WTC11 (cell line): ENCODE results near the gene SEMG2. TPM values are rescaled to one million over a fixed set of nuclear protein-coding genes. Genes with fewer than 3 reads are reported as not detected.

ENCODE experiments used
- ATAC-seq: fragments of 200-7000 bp; cut with Tn5 transposase; 2 replicates; pipeline ENCODE4 v1.10.0; 2021; ENCODE audit warnings: mild to moderate bottlenecking, moderate library complexity
- Bru-seq: library from RNA; stranded (reverse); fragments of 400-500 nt; gene quantifications from one replicate; lab custom pipeline; 2021; lab: Mats Ljungman, UMichigan
- CTCF ChIA-PET: fragments of 300-600 bp; sonication (Branson Sonifier 250); formaldehyde crosslinking; loops from one replicate; lab custom pipeline; 2021; ENCODE audit warnings: antibody characterized with exemption; lab: Charles Lee
- POLR2A ChIA-PET: fragments of 350-600 bp; sonication (Branson Sonifier 250); formaldehyde crosslinking; loops from one replicate; lab custom pipeline; 2021; ENCODE audit warnings: antibody characterized with exemption; lab: Charles Lee
- DNase-seq: peaks from one replicate; pipeline ENCODE4 v3.0.0; 2021; ENCODE audit warnings: low spot score
- H3K27ac Mint-ChIP-seq: 2 replicates; pipeline ENCODE4 v1.8.0; 2021; ENCODE audit warnings: mixed read lengths
- H3K27me3 Mint-ChIP-seq: 2 replicates; pipeline ENCODE4 v1.8.0; 2021; ENCODE audit warnings: low read depth, mild to moderate bottlenecking, moderate library complexity, mixed read lengths
- H3K36me3 Mint-ChIP-seq: 2 replicates; pipeline ENCODE4 v1.8.0; 2021; ENCODE audit warnings: mixed read lengths
- H3K4me1 Mint-ChIP-seq: 2 replicates; pipeline ENCODE4 v1.8.0; 2022; ENCODE audit warnings: mixed read lengths
- H3K4me3 Mint-ChIP-seq: 2 replicates; pipeline ENCODE4 v1.8.0; 2021; ENCODE audit warnings: mild to moderate bottlenecking, moderate library complexity, mixed read lengths
- H3K9me3 Mint-ChIP-seq: 2 replicates; pipeline ENCODE4 v1.8.0; 2021; ENCODE audit warnings: mixed read lengths
- ARID4B ChIP-seq: sonication (generic); formaldehyde crosslinking; IDR thresholded peaks from 2 replicates; pipeline ENCODE4 v1.8.0; 2023; ENCODE audit warnings: missing genetic modification reagents, mild to moderate bottlenecking, borderline replicate concordance
- ATF1 ChIP-seq: sonication (generic); formaldehyde crosslinking; IDR thresholded peaks from 2 replicates; pipeline ENCODE4 v1.8.1; 2023; ENCODE audit warnings: mild to moderate bottlenecking, moderate library complexity, missing genetic modification reagents
- ATF6 ChIP-seq: sonication (generic); formaldehyde crosslinking; IDR thresholded peaks from 2 replicates; pipeline ENCODE4 v1.8.1; 2023; ENCODE audit warnings: mild to moderate bottlenecking, missing genetic modification reagents
- CDX4 ChIP-seq: fragments of 250-450 bp; sonication (Bioruptor Pico); IDR thresholded peaks from 2 replicates; pipeline ENCODE4 v1.9.0; 2021; ENCODE audit warnings: moderate library complexity, mild to moderate bottlenecking, inconsistent platforms, borderline replicate concordance
- CREB1 ChIP-seq: sonication (generic); formaldehyde crosslinking; IDR thresholded peaks from 2 replicates; pipeline ENCODE4 v1.8.0; 2023; ENCODE audit warnings: mild to moderate bottlenecking, missing genetic modification reagents
- FOXK1 ChIP-seq: sonication (generic); formaldehyde crosslinking; IDR thresholded peaks from 2 replicates; pipeline ENCODE4 v1.8.0; 2022; ENCODE audit warnings: mild to moderate bottlenecking, moderate library complexity, missing genetic modification reagents
- HMGA2 ChIP-seq: fragments of 250-450 bp; sonication (Bioruptor Pico); IDR thresholded peaks from 2 replicates; pipeline ENCODE4 v1.4.0; 2021; ENCODE audit warnings: mild to moderate bottlenecking, moderate library complexity
- JAZF1 ChIP-seq: fragments of 250-450 bp; sonication (Bioruptor Pico); IDR thresholded peaks from 2 replicates; pipeline ENCODE4 v1.9.0; 2021; ENCODE audit warnings: moderate library complexity, mild to moderate bottlenecking, inconsistent platforms
- MAX ChIP-seq: sonication (generic); formaldehyde crosslinking; IDR thresholded peaks from 2 replicates; pipeline ENCODE4 v1.8.0; 2022; ENCODE audit warnings: mild to moderate bottlenecking, missing genetic modification reagents
- MYBL2 ChIP-seq: sonication (generic); formaldehyde crosslinking; IDR thresholded peaks from 2 replicates; pipeline ENCODE4 v1.8.1; 2023; ENCODE audit warnings: mild to moderate bottlenecking, moderate library complexity, missing genetic modification reagents
- NFATC4 ChIP-seq: fragments of 250-450 bp; sonication (Bioruptor Pico); IDR thresholded peaks from 2 replicates; pipeline ENCODE4 v1.9.0; 2021; ENCODE audit warnings: mild to moderate bottlenecking
- NFE2L1 ChIP-seq: sonication (generic); formaldehyde crosslinking; IDR thresholded peaks from 2 replicates; pipeline ENCODE4 v1.8.1; 2023; ENCODE audit warnings: missing genetic modification reagents
- NR1H2 ChIP-seq: sonication (generic); formaldehyde crosslinking; IDR thresholded peaks from 2 replicates; pipeline ENCODE4 v1.9.0; 2021; ENCODE audit warnings: mild to moderate bottlenecking, moderate library complexity, missing genetic modification reagents
- PRDM15 ChIP-seq: sonication (generic); formaldehyde crosslinking; IDR thresholded peaks from 2 replicates; pipeline ENCODE4 v1.8.0; 2022; ENCODE audit warnings: missing genetic modification reagents
- TEAD1 ChIP-seq: sonication (generic); formaldehyde crosslinking; IDR thresholded peaks from 2 replicates; pipeline ENCODE4 v1.8.0; 2022; ENCODE audit warnings: mild to moderate bottlenecking, missing genetic modification reagents
- TP53 ChIP-seq: sonication (generic); formaldehyde crosslinking; IDR thresholded peaks from 2 replicates; pipeline ENCODE4 v1.8.1; 2023; ENCODE audit warnings: mild to moderate bottlenecking, missing genetic modification reagents
- USF1 ChIP-seq: sonication (generic); formaldehyde crosslinking; IDR thresholded peaks from 2 replicates; pipeline ENCODE4 v1.8.0; 2022; ENCODE audit warnings: mild to moderate bottlenecking, missing genetic modification reagents
- ZBTB43 ChIP-seq: sonication (generic); formaldehyde crosslinking; IDR thresholded peaks from 2 replicates; pipeline ENCODE4 v1.8.1; 2023; ENCODE audit warnings: mild to moderate bottlenecking, missing genetic modification reagents
- ZNF121 ChIP-seq: sonication (generic); formaldehyde crosslinking; IDR thresholded peaks from 2 replicates; pipeline ENCODE4 v1.8.0; 2023; ENCODE audit warnings: missing genetic modification reagents
- ZNF263 ChIP-seq: sonication (generic); formaldehyde crosslinking; IDR thresholded peaks from 2 replicates; pipeline ENCODE4 v1.8.1; 2022; ENCODE audit warnings: low read depth, mild to moderate bottlenecking, moderate library complexity, missing genetic modification reagents
- ZNF423 ChIP-seq: fragments of 250-450 bp; sonication (Bioruptor Pico); IDR thresholded peaks from 2 replicates; pipeline ENCODE4 v2.1.2; 2022; ENCODE audit warnings: mild to moderate bottlenecking, moderate library complexity
- ZNF512 ChIP-seq: sonication (generic); formaldehyde crosslinking; IDR thresholded peaks from 2 replicates; pipeline ENCODE4 v1.8.1; 2022; ENCODE audit warnings: missing genetic modification reagents, borderline replicate concordance
- long read RNA-seq, 3 experiments: library from RNA in 1 of 3; library from capped mRNA in 1 of 3; library from polyadenylated mRNA in 1 of 3; unstranded in 2 of 3; stranded (forward) in 1 of 3; transcript quantifications; one replicate each; pipeline ENCODE4 v2.0.0, GENCODE V29; 2021
- total RNA-seq: library from RNA; stranded (reverse); gene quantifications from 3 replicates; pipeline ENCODE4 v1.2.3, GENCODE V29; 2021

Gene SEMG2
- total RNA-seq (not detected in 3 replicates), Bru-seq, nascent RNA (not detected)
- long read RNA-seq, experiment 1 = 0 reads
- long read RNA-seq, experiment 2 = 0 reads
- long read RNA-seq, experiment 3 = 0 reads

- ATAC-seq = no peak
- TF ChIP-seq FOXK1 (CRISPR knock-in tag) (no peak), ZNF121 (CRISPR knock-in tag) (no peak), ATF1 (CRISPR knock-in tag) (no peak), ZNF263 (CRISPR knock-in tag) (no peak), ZBTB43 (CRISPR knock-in tag) (no peak), NFE2L1 (CRISPR knock-in tag) (no peak), ATF6 (CRISPR knock-in tag) (no peak), MAX (no peak), CDX4 (CRISPR knock-in tag) (no peak), CREB1 (no peak), HMGA2 (CRISPR knock-in tag) (no peak), ZNF512 (CRISPR knock-in tag) (no peak), USF1 (CRISPR knock-in tag) (no peak), TEAD1 (no peak), TP53 (CRISPR knock-in tag) (no peak), MYBL2 (CRISPR knock-in tag) (no peak), ZNF423 (CRISPR knock-in tag) (no peak), JAZF1 (CRISPR knock-in tag) (no peak)
- ChIA-PET CTCF (interaction anchor here (1.7 to 1.8 kb wide), 2 partner anchors 8 to 82 kb away, joined by 10 to 11 read pairs; no protein-coding TSS in a partner anchor), POLR2A (no interaction called here)
- Mint-ChIP-seq H3K36me3 (no peaks in the 10 kb centered on the region), H3K9me3 (no peaks in the 10 kb centered on the region), H3K4me1 (no peaks in the 10 kb centered on the region), H3K27me3 (peaks cover 47% of the 10 kb centered on the region), H3K4me3 (no peak within 1 kb of the TSS), H3K27ac (no peak within 1 kb of the TSS)
- no peak for DNase-seq
Measured at GRCh38 chr20:45221076-45221475, at the start of gene SEMG2. Gene SEMG2, plus strand, starts transcription at chr20:45221373. Its CDS starts 17 bp downstream, at chr20:45221390.

- ATAC-seq (no peak), DNase-seq (no peak)
- ChIA-PET CTCF (interaction anchor here (0.6 kb wide), 1 partner anchor 120 kb away, joined by 3 read pairs; no protein-coding TSS in a partner anchor), POLR2A (no interaction called here)
- peaks cover 7% of the 10 kb centered on the region; the same call in 1 of the 2 replicates for H3K4me1 Mint-ChIP-seq
- peaks cover 3% of the 10 kb centered on the region; the same call in 1 of the 2 replicates for H3K9me3 Mint-ChIP-seq
- H3K36me3 Mint-ChIP-seq = no peaks in the 10 kb centered on the region
- no peak overlapping the region for H3K27ac Mint-ChIP-seq
- peaks cover 25% of the 10 kb centered on the region for H3K27me3 Mint-ChIP-seq
- H3K4me3 Mint-ChIP-seq = no peak overlapping the region
- TF ChIP-seq NR1H2 (CRISPR knock-in tag) (no peak), PRDM15 (CRISPR knock-in tag) (no peak), NFATC4 (CRISPR knock-in tag) (no peak), ARID4B (no peak)
Measured at GRCh38 chr20:45173522-45173921, 47.7 kb upstream of the SEMG2 start.
